Natural killer cell (primary cell): ENCODE measurements around the gene GSG1L. TPM values are rescaled to one million over a fixed set of nuclear protein-coding genes. Genes with fewer than 3 reads are reported as not detected.

ENCODE experiments used
- ATAC-seq, 3 donors: fragments of 150-1000 bp in 2 of 3; fragments of 200-7000 bp in 1 of 3; cut with Tn5 transposase; 1 replicate in 1 of 3; 2 replicates in 2 of 3; pipeline ENCODE4 v1.10.0; 2021; ENCODE audit warnings: mild to moderate bottlenecking in 2 of 3, moderate library complexity in 2 of 3
- DNase-seq, 2 donors: peaks; one replicate each; pipeline versions ENCODE4 v3.0.0 to v3.0.0-alpha.2; 2013 to 2021; ENCODE audit warnings: mixed read lengths in 1 of 2
- H3K27ac ChIP-seq: one replicate; pipeline ENCODE4 v1.5.1; 2013; ENCODE audit warnings: mild to moderate bottlenecking, low read length
- H3K27me3 ChIP-seq: one replicate; pipeline ENCODE4 v1.6.1; 2013; ENCODE audit warnings: low read length; ENCODE audit not compliant: control insufficient read depth, insufficient read depth
- H3K36me3 ChIP-seq: one replicate; pipeline ENCODE4 v1.6.1; 2013; ENCODE audit warnings: low read length; ENCODE audit not compliant: control insufficient read depth, insufficient read depth
- H3K4me1 ChIP-seq: one replicate; pipeline ENCODE4 v1.6.1; 2013; ENCODE audit warnings: low read length; ENCODE audit not compliant: control insufficient read depth, insufficient read depth
- H3K4me3 ChIP-seq: one replicate; pipeline ENCODE4 v1.5.1; 2013; ENCODE audit warnings: low read length
- H3K9me3 ChIP-seq: one replicate; pipeline ENCODE4 v1.6.1; 2013; ENCODE audit warnings: low read length; ENCODE audit not compliant: control insufficient read depth, insufficient read depth
- H3K27ac Mint-ChIP-seq, 2 donors: one replicate each; pipeline ENCODE4 v1.8.0; 2022; ENCODE audit warnings: mild to moderate bottlenecking in 2 of 2, mixed read lengths in 2 of 2, moderate library complexity in 1 of 2
- H3K27me3 Mint-ChIP-seq, 2 donors: one replicate each; pipeline ENCODE4 v1.8.0; 2022; ENCODE audit warnings: low read depth in 2 of 2, mixed read lengths in 2 of 2
- H3K36me3 Mint-ChIP-seq: one replicate; pipeline ENCODE4 v1.8.0; 2022; ENCODE audit warnings: mixed read lengths
- H3K4me1 Mint-ChIP-seq, 2 donors: one replicate each; pipeline ENCODE4 v1.8.0; 2022; ENCODE audit warnings: mixed read lengths in 2 of 2
- H3K4me3 Mint-ChIP-seq: one replicate; pipeline ENCODE4 v1.8.0; 2022; ENCODE audit warnings: mild to moderate bottlenecking, moderate library complexity, mixed read lengths
- H3K9me3 Mint-ChIP-seq, 2 donors: one replicate each; pipeline ENCODE4 v1.8.0; 2022; ENCODE audit warnings: mixed read lengths in 2 of 2
- WGBS: methylation state at CpG from one replicate; pipeline ENCODE4 v1.1.7; 2013; ENCODE audit warnings: missing lambda C conversion rate; ENCODE audit not compliant: insufficient coverage; 5-methylcytosine and 5-hydroxymethylcytosine counted together
- intact Hi-C: fragments of 100-400 bp; cut with micrococcal nuclease; formaldehyde crosslinking; loops from one replicate; pipeline ENCODE4 v1.14.2; 2022
- total RNA-seq, 4 donors: library from RNA; stranded (reverse); fragments of 120-200 nt in 1 of 4; gene quantifications; one replicate each; pipeline versions ENCODE4 v1.2.3 to v1.2.4, GENCODE V29; 2013 to 2022
- TF ChIP-seq, protein P1 (sequence below): fragments of 200-600 bp; IDR thresholded peaks from one replicate; pipeline ENCODE4 v1.8.0; 2022; ENCODE audit warnings: antibody characterized with exemption

Gene GSG1L
- total RNA-seq, 3 donors from 2014 or later (not counting 1 experiment from before 2014, with no cell fraction given), result 0.25 TPM; not detected in 2

DNA sequence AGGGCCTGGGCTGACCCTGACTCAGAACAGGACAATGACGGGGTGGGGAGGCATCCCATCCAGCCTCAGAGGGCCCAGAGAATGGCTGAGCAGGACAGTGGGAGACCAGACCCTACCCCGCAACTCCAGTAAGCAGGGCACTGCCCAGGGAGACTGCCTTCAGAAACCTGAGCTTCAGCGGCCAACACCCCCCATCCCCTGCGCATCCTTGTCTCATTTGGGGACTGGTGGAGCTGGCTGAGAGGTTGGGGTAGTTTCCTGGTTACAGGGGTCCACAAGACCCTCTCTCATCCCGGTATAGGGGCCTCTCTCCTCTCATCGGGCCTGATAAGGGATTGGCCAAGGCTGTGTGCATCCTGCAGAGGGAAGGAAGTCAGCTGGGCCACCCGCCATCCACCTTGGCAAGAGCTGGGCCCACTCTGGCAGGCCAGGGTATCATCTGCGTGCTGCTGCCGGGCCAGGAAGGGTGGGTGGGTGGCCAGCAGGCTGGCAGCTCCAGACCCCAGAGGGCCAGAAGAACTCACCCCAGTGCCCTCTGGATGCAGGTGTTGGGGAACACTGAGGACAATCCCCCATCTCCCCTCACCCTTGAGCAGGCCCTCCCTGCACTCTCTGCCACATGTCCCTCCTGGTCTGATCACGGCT lies 284.5 kb downstream of the GSG1L start:
- no peak overlapping the region for H3K27ac ChIP-seq
- DNase-seq, result no peak
- no peak overlapping the region for H3K4me3 Mint-ChIP-seq
- H3K4me1 Mint-ChIP-seq, result no peaks in the 10 kb centered on the region
- no peak overlapping the region for H3K27ac Mint-ChIP-seq
- H3K9me3 ChIP-seq, result no peaks in the 10 kb centered on the region
- TF ChIP-seq, protein P1, sequence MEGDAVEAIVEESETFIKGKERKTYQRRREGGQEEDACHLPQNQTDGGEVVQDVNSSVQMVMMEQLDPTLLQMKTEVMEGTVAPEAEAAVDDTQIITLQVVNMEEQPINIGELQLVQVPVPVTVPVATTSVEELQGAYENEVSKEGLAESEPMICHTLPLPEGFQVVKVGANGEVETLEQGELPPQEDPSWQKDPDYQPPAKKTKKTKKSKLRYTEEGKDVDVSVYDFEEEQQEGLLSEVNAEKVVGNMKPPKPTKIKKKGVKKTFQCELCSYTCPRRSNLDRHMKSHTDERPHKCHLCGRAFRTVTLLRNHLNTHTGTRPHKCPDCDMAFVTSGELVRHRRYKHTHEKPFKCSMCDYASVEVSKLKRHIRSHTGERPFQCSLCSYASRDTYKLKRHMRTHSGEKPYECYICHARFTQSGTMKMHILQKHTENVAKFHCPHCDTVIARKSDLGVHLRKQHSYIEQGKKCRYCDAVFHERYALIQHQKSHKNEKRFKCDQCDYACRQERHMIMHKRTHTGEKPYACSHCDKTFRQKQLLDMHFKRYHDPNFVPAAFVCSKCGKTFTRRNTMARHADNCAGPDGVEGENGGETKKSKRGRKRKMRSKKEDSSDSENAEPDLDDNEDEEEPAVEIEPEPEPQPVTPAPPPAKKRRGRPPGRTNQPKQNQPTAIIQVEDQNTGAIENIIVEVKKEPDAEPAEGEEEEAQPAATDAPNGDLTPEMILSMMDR, result no peak
- no peak overlapping the region for H3K4me3 ChIP-seq
- H3K36me3 Mint-ChIP-seq, result no peaks in the 10 kb centered on the region
- no peaks in the 10 kb centered on the region for H3K36me3 ChIP-seq
- intact Hi-C loops, result no loop called here
- no peak for ATAC-seq
- 79% methylated on average over 8 of the region's 10 CpGs for WGBS
- H3K9me3 Mint-ChIP-seq, result no peaks in the 10 kb centered on the region
- no peaks in the 10 kb centered on the region for H3K27me3 Mint-ChIP-seq
- no peaks in the 10 kb centered on the region for H3K4me1 ChIP-seq
- H3K27me3 ChIP-seq, result no peaks in the 10 kb centered on the region

DNA sequence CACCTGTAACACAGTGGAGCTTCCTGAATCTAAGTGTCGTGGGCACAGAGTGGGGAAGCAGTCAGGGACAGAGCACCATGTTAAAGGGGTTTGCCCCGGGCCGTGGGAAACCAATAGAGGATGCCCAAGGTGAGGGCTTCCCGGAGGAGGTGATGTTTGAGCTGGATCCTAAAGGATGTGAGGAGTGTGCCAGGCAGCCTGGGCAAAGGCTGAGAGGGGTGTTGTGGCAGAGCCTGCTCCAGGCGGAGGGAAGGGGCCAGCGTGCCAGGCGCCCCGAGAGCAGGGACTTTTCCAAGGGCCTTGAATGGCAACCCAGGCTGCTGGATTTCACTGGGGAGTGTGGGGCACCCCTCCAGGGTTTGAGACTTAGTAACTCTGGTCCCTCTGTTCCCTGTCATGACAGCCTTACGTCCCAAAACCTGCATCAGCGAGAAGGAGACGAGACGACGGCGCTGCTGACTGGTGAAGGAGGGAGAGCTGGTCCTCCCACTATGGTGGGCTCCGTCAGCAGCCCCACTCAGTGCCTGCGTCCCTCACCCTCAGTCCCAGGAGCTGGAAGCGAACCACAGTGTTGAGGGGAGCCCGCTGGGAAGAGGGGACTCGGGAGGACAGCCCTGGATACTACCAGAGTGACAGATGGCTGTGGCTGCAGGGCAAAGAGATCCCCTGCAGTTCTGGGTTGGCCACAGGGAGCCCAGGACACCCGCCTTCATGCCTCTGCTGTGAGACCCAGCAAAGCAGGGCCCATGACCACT lies 285.2 kb downstream of the GSG1L start:
- DNase-seq (no peak), ATAC-seq (no peak)
- H3K27me3 Mint-ChIP-seq, result no peaks in the 10 kb centered on the region
- intact Hi-C loops, result no loop called here
- no peak overlapping the region for H3K27ac Mint-ChIP-seq
- Histone ChIP-seq H3K36me3 (no peaks in the 10 kb centered on the region), H3K4me3 (no peak overlapping the region), H3K27me3 (no peaks in the 10 kb centered on the region), H3K9me3 (no peaks in the 10 kb centered on the region), H3K27ac (no peak overlapping the region), H3K4me1 (no peaks in the 10 kb centered on the region)
- H3K4me1 Mint-ChIP-seq, result no peaks in the 10 kb centered on the region
- H3K9me3 Mint-ChIP-seq, result no peaks in the 10 kb centered on the region
- TF ChIP-seq, protein P1, result no peak
- no peak overlapping the region for H3K4me3 Mint-ChIP-seq
- 93% methylated on average over 20 of the region's 20 CpGs for WGBS
- no peaks in the 10 kb centered on the region for H3K36me3 Mint-ChIP-seq

DNA sequence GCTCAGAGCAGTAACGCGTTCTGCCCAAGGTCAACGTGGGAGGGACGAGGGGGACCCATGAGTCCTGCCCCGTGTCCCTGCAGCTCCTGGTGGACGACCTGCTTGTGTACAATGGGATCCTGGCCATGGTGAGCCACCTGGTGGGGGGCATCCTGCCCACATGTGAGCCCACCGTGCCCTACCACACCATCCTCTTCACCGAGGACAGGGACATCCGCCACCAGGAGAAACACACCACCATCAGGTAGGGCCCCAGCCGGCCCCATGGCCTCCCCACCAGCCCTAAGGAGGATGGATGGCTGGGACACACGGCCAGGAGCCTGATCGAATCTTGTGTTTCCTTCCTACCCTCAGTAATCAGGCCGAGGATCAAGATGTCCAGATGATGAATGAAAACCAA lies 286.0 kb downstream of the GSG1L start:
- no peaks in the 10 kb centered on the region for H3K4me1 ChIP-seq
- H3K27me3 ChIP-seq, result no peaks in the 10 kb centered on the region
- H3K4me1 Mint-ChIP-seq, result no peaks in the 10 kb centered on the region
- TF ChIP-seq, protein P1, result no peak
- no peak overlapping the region for H3K4me3 ChIP-seq
- H3K36me3 Mint-ChIP-seq, result no peaks in the 10 kb centered on the region
- H3K27me3 Mint-ChIP-seq, result no peaks in the 10 kb centered on the region
- no peaks in the 10 kb centered on the region for H3K9me3 ChIP-seq
- 89% methylated on average over 13 of the region's 13 CpGs for WGBS
- H3K27ac ChIP-seq, result no peak overlapping the region
- intact Hi-C loops, result no loop called here
- no peak for DNase-seq
- H3K27ac Mint-ChIP-seq, result no peak overlapping the region
- ATAC-seq, result no peak
- H3K9me3 Mint-ChIP-seq, result no peaks in the 10 kb centered on the region
- no peak overlapping the region for H3K4me3 Mint-ChIP-seq
- H3K36me3 ChIP-seq, result no peaks in the 10 kb centered on the region
